Middle frontal gyrus (tissue), 1 donor: Measurements from ENCODE around the gene MAGEA11.
"Not testable (repeated sequence)": the region's sequence is repeated elsewhere in the genome, so short reads cannot be mapped to it uniquely, and the experiment has no call there.

ENCODE experiments used
- DNase-seq: peaks from one replicate; pipeline ENCODE4 v3.0.0-alpha.2; 2015; ENCODE audit warnings: low spot score; ENCODE audit errors: extremely low spot score

Gene MAGEA11, protein sequence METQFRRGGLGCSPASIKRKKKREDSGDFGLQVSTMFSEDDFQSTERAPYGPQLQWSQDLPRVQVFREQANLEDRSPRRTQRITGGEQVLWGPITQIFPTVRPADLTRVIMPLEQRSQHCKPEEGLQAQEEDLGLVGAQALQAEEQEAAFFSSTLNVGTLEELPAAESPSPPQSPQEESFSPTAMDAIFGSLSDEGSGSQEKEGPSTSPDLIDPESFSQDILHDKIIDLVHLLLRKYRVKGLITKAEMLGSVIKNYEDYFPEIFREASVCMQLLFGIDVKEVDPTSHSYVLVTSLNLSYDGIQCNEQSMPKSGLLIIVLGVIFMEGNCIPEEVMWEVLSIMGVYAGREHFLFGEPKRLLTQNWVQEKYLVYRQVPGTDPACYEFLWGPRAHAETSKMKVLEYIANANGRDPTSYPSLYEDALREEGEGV

DNA sequence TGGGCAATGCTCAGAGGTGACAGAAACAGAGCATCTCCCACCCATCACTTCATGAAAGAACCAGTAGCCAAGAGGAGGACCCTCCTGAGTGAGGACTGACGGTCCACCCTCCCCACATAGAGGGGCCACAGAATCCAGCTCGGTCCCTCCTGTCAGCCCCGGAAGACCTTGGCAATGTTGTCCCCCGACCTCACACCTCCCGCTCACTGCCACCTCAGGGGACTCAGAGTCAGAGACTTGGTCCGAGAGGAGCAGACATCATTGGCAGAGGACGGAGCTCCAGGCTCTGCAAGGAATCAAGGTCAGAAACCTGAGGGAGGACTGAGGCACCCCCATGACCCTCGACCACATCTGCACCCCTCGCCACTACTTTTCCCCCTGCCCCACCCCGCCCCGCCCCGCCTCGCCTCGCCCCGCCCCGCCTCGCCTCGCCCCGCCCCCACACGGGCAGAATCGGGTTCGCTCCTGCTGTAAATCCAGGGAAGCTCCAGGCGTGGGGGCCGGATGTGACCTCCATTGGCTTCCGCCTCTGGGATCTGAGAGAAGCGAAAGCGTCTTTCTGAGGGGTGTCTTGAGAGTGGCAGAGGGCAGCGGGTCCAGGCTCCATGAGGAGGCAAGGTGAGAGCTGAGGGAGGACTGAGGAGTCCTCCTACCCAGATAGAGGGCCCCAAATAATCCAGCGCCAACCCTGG lies at the start of gene MAGEA11:
MAGEA11 (plus strand) TSS at position 516 of the 692 bp plus-strand sequence. CDS start 1,100 bp downstream, outside the sequence.
- no peak for DNase-seq

DNA sequence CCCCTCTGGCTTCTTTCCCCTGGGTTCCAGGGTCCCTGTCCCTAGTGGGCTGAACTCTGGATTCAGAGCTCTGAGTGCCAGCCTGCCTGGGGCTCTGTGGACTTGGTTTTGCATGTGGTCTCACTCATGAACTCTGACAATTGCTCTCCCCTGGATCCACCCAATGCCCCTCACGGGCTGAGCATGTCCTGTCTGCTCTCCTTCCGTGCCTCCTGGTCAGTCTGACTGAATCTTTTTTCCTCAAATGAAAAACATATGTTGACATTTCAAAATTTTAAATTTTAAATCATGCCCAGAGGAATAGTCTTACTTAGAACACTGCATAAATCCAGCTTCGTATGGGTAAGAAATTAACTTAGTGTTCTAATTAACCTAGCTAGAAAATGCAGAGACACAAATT lies 36.8 kb upstream of the MAGEA11 start:
- DNase-seq = not testable (repeated sequence)

DNA sequence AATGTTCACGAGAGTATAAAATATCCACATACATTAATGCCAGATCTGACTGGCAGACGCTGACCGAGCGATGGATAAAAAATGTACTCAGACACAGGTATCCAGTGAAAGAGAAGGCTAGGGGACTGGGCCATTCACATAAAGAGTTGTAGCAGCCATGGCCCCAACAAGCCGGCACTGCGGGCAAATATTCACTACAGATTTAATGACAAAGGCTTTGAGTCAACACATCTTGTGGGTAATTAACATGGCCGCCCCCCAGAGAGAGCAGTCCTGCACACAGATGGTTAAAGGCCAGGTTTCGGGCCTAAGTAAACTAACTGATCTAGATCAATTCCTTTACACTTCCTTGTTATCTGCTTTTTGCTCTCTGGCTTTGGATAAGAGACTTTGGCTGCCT lies 36.3 kb upstream of the MAGEA11 start:
- not testable (repeated sequence) for DNase-seq

DNA sequence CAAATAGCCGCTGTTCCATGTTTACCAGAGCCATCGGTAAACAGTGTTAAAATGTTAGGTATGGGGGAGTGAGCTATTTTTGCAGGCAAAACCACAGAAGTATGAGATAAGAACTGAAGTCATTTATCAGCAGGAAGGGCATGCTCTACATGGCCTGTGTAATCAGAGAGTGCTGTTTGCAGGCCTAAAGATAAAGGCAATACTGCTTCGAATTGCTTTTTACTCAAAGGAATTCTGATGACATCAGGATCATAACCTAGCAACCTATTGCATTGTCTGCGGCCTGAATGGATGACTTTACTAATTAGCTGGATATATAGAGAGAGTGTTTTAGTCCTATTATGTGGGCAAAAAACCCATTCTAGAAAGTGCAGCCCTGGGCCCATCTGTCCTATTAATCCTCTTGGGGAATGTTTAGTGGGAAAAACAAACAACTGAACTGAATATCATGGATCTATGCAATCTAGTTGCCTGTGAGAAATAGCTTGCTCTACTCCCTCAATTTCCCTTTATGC lies 32.6 kb upstream of the MAGEA11 start:
- not testable (repeated sequence) for DNase-seq

DNA sequence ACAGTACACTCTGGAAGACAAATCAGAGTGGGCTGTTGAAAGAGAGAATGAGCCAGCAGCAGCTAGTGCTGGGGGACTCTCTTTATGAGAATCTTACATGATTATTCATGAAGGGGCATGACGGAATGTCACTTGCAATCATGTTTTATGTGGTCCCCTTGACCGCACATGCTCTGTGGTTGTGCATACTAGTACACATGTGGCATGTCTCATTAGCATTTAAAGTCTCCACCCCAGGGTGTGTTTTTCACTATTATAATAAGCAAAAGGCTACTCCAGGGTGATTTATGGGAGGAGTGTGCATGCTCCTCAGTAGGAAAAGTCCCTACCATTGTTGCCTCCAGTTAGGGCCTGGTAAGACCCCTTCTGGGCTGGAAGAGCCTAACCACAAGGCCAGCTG lies 30.7 kb upstream of the MAGEA11 start:
- no peak for DNase-seq

DNA sequence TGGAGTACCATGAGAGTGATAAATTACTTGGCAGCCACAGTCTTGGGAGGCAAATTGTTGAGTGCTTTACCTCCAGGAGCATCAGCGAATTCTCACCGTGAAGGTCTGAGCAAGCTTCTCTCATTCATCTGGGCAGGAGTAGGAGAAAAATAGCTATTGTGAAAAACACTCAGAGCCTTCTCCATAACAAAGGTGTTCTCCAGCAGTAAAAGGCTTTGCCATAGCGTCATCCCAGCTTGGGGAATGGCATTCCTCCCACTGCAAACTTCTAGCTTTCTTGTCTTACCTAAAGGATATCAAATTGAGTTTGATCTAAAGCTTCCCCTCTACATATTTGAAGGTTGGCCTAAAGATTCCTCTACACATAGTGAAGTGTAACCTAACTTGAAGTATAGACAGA lies 29.8 kb upstream of the MAGEA11 start:
- DNase-seq = no peak

DNA sequence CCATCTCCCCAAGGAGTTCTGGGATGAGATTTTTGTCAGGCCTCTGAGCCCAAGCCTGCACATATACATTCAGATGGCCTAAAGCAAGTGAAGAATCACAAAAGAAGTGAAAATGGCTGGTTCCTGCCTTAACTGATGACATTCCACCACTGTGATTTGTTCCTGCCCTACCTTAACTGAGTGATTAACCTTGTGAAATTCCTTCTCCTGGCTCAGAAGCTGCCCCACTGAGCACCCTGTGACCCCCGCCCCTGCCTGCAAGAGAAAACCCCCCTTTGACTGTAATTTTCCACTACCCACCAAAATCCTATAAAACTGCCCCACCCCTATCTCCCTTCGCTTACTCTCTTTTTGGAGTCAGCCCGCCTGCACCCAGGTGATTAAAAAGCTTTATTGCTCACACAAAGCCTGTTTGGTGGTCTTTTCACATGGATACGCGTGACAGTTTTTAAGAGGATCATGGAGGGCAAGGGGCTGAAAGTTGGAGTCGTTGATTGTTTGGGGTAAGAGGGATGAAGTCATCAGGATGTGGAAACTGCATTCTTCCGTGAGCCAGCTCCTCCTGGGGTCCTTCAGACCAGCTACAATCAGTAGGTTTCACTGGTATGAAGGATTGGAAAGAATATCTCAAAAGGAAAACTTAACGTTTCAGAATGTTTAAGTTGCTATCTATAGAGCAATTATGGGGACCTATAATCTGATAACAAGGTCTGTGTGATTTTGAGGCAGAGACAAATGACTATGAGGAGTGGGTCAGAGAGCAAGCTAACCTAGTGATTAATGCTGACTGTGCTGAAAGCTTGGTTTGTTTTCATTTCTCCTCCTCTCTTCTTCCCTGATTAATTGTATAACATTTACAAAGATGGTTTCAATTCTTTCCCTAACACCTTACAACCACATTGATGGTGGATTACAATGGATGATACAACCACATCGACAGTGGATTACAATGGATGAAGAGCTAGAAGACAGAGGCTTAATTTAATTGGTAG lies 28.6 kb upstream of the MAGEA11 start:
- DNase-seq = no peak

DNA sequence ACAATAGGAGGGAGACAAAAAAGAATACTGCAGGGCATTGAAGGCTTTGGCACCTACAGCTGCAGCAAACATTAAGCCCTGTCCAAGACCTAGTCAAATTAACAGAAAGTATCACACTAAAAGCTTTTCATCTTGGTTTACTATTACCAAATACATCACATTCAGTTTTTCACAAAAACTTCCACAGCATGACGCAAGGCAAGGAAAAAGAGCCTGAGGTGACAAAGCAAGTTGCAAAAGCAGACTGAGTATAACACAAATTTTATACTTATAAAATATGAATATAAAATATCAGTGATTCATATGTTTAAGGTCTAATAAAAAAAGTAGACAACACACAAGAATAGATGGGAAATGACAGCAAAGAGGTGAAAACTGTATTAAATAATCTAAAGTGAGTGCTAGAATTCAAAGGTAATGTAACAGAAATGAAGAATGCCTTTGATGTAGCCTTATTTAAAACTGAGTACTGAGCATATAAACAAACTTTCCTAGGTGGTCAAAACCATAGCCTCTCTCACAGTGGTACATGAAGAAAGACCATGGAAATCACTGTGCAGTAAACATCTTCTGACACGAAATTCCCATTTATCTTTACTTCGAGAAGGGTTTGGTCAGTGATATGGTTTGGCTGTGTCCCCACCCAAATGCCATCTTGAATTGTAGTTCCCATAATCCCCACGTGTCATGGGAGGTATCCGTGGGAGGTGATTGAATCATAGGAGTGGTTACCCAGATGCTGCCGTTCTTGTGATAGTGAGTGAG lies 27.7 kb upstream of the MAGEA11 start:
- no peak for DNase-seq

DNA sequence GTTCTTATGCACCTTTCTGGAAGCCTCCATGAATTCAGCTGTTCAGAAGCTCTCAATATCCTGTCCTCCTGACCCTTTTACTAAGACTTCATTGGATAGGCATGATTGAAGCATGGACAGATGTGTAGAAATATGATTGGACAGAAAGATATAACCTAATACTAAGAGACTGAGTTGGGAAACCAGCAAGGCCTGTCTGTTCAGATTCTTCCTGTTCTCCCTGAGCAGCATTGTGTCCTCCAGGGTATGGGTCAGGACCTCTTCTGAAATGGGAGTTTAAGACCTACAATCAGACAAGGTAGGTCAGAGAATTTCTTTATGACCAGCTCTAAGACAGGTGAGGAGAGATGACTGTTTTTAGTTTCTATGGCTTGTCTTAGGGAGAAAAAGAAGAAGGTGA lies 23.9 kb upstream of the MAGEA11 start:
- no peak for DNase-seq

DNA sequence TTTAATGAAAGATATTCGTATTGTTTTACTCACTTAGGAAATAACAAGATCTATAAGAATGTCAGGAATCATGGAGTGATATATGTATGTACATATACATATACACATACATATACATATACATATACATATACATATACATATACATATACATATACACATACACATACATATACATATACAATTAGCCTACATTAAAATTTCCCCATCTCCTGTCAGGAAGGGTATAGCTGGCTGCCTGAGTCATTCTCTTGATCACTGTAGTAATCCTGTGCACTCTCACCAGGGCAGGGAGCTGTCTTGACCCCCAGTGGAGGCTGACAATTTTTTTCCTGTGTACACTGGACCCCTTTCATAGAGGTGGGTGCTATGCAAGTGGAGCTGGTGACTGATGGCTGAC lies 23.3 kb upstream of the MAGEA11 start:
- no peak for DNase-seq

DNA sequence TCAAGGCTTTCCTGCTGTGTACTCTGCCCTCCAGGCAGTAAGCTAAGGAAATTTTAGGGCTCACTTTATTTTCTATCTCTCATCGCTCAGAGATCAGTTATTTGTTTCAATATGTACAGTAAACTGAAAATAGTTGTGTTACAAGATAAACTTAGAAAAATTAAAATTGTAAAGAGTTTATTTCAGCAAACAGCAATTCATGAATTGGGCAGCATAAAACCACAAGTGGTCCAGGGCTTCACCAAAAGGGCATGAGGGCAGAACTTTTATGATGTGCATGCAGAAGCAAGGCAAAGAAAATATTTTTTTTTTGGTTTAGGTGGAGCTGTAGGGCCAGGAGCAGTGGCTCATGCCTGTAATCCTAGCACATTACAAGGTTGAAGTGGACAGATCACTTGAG lies 20.1 kb upstream of the MAGEA11 start:
- no peak for DNase-seq

DNA sequence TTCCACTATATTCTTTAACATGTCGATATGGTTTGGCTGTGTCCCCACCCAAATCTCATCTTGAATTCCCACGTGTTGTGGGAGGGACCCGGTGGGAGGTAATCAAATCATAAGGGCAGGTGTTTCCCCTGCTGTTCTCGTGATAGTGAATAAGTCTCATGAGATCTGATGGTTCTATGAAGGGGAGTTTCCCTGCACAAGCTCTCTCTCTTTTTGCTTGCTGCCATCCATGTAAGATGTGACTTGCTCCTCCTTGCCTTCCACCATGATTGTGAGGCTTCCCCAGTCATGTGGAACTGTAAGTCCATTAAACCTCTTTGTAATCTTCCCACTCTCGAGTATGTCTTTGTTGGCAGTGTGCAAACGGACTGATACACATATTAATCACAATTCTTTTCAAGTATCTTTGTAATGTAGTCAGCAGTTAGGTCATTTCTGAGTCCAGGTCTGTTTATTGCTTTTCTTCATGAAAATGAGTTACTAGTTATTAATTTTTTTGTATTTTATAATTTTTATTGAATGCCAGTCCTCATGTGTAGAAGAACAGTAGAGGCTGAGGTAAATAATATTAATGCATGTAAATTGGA lies 19.1 kb upstream of the MAGEA11 start:
- not testable (repeated sequence) for DNase-seq

DNA sequence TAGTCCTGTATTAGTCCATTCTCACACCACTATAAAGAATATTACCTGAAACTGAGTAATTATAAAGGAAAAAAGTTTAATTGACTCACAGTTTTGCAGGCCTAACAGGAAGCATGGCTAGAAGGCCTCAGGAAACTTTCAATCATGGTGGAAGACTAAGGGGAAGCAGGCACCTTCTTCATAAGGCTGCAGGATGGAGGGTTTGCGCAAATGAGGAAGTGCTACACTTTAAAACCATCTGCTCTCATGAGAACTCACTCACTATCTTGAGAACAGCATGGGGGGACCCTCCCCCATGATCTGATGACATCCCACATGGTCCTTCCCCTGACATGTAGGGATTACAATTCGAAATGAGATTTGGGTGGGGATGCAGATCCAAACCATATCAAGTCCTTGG lies 12.1 kb upstream of the MAGEA11 start:
- DNase-seq = no peak

DNA sequence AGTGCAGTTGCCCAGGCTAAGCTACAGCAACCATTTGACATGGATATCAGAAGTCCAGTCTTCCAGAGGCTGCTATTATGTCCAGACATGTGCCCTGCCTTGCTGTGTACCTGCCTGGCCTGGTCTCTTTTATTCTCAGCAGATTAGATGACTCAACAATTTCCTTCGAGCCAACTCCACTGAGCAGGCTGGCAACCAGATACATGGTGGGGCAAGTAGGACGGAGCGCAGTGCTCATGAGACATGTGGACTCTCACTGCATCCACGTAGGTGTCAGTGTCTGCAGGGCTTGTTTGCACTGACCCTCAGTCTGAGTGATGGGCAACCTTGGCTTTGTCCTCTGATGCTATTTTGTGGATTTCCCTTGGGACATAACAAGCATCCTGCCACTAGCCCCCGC lies 7.2 kb upstream of the MAGEA11 start:
- DNase-seq = no peak

DNA sequence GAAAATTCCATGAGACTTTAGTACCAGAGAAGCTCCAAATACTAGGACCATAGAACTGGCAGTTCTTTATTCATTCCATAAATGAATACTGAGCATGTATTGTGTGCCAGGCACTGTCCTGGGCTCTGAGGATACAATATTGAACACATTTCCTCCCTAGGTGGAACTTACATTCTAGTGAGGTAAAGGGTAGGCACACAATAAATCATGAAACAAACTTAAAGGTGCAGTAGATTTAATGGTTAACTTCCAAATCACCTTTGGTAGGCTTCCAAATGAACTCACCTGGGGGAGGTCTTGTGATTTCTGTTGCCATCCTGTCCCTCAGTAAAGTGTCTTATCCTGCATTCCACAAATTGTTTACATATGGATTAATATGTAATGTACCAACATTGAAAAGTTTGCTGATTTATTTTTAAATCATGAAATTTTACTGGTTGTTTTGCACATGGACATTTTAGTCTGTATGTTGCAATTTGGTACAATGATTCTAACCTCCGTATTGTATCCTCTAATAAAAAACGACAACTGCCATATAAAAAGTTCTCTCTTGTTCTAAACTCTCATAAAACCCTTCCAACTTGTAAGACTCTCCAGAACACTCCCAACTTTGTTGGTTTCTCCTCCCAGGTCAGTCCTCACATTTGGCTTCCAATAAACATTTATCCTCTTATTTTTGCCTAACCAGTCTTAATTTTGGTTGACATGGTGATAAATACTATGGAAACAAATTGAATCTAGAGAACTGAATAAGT lies 4.5 kb upstream of the MAGEA11 start:
- no peak for DNase-seq

DNA sequence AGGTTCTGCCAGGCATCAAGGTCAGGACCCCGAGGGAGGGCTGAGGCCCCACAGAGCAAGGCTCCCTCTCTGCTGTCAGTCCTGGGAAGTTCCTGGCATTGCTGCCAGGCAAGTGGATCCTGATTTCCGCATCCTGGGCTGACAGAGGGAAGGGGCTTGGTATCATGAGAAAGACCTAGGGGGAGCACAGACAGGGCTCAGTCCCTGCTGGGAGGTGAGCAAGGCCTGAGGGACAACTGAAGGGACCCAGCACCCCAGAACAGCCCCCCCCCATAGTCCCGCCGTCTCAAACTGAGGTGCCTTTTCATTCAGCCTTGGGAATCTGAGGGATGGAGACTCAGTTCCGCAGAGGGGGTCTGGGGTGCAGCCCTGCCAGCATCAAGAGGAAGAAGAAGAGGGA lies 971 bp downstream of the MAGEA11 start:
- DNase-seq = no peak

DNA sequence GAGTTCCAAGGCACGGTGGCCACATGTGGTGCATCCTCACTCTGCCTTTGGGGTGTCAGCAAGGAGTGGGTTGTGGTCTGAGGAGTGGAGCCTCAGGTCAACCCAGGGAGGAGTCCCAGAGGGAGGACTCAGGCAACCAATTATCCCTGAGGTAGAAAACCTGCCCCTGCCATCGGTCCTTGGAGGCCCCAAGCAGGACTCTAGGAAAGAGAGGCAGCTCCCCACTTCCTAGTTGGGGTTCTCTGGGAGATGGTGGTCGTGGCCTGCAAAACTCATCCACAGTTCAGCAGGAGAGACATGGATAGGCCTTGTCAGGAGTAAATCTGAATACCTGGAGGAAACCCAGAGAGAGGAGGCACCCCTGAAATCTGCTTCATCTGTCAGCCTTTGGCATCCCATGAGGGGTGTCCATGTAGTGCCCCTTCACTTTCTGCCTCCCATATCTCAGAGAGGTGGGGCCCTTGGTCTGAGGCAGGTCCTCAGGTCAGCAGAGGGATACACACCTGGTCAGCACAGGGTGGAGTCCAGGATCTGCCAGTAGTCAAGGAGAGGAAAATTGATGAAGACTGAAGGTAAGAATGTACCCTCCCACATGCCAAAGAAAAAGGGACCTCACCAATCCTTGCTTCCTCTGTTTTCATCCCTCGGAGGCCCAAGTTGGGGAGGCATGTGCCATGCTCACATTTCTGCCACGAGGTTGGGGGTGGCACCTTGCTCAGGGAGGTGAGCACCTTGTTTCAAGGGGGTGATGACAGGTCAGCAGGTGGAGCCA lies 1.6 kb downstream of the MAGEA11 start:
- no peak for DNase-seq

DNA sequence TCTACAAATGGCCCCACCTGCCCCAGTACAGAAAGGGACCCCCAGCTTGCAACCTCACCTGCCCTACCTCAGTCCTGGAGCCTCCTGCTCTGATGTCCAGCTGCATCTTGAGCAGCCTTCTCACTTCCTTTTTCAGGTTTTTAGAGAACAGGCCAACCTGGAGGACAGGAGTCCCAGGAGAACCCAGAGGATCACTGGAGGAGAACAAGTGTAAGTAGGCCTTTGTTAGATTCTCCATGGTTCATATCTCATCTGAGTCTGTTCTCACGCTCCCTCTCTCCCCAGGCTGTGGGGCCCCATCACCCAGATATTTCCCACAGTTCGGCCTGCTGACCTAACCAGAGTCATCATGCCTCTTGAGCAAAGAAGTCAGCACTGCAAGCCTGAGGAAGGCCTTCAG lies 3.6 kb downstream of the MAGEA11 start:
- no peak for DNase-seq

DNA sequence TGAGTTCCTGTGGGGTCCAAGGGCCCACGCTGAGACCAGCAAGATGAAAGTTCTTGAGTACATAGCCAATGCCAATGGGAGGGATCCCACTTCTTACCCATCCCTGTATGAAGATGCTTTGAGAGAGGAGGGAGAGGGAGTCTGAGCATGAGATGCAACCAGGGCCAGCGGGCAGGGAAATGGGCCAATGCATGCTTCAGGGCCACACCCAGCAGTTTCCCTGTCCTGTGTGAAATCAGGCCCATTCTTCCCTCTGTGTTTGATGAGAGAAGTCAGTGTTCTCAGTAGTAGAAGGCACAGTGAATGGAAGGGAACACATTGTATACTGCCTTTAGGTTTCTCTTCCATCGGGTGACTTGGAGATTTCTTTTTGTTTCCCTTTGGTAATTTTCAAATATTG lies 4.8 kb downstream of the MAGEA11 start:
- DNase-seq = no peak
